MM.1S (cell line): ENCODE measurements around the gene AIRE.

Experiments used
- DNase-seq: peaks from one replicate; pipeline ENCODE4 v3.0.0-alpha.2; 2015
- H2AFZ ChIP-seq: fragments of 300-600 bp; sonication (generic); 2 replicates; pipeline ENCODE4 v1.6.0; 2016; ENCODE audit warnings: antibody characterized with exemption, low read length
- H3F3A ChIP-seq: fragments of 300-600 bp; sonication (generic); 2 replicates; pipeline ENCODE4 v1.6.1; 2016; ENCODE audit warnings: mild to moderate bottlenecking, antibody characterized with exemption, low read length, moderate library complexity, mixed read lengths; ENCODE audit not compliant: insufficient read depth
- H3K27ac ChIP-seq: fragments of 300-600 bp; sonication (generic); 2 replicates; pipeline ENCODE4 v1.5.1; 2016; ENCODE audit warnings: mild to moderate bottlenecking, low read length
- H3K27me3 ChIP-seq: fragments of 300-600 bp; sonication (generic); replicated peaks from 2 replicates; pipeline ENCODE4 v1.6.0; 2016; ENCODE audit warnings: low read length; ENCODE audit not compliant: insufficient read depth
- H3K36me3 ChIP-seq: fragments of 300-600 bp; sonication (generic); replicated peaks from 2 replicates; pipeline ENCODE4 v1.6.1; 2016; ENCODE audit warnings: mild to moderate bottlenecking, low read length, mixed read lengths; ENCODE audit not compliant: insufficient read depth
- H3K4me1 ChIP-seq: fragments of 300-600 bp; sonication (generic); 2 replicates; pipeline ENCODE4 v1.6.1; 2016; ENCODE audit warnings: low read length, mixed read lengths
- H3K4me2 ChIP-seq: fragments of 300-600 bp; sonication (generic); 2 replicates; pipeline ENCODE4 v1.6.0; 2016; ENCODE audit warnings: low read depth, low read length
- H3K4me3 ChIP-seq: fragments of 300-600 bp; sonication (generic); 2 replicates; pipeline ENCODE4 v1.5.1; 2016; ENCODE audit warnings: low read length, mixed read lengths
- H3K79me2 ChIP-seq: fragments of 300-600 bp; sonication (generic); 2 replicates; pipeline ENCODE4 v1.6.1; 2016; ENCODE audit warnings: mixed run types, low read length, mixed read lengths
- H3K9ac ChIP-seq: fragments of 300-600 bp; sonication (generic); 2 replicates; pipeline ENCODE4 v1.6.1; 2016; ENCODE audit warnings: low read length, mixed read lengths
- H3K9me2 ChIP-seq: fragments of 300-600 bp; sonication (generic); replicated peaks from 2 replicates; pipeline ENCODE4 v1.6.1; 2016; ENCODE audit warnings: mild to moderate bottlenecking, low read length, mixed read lengths; ENCODE audit not compliant: insufficient read depth
- H3K9me3 ChIP-seq: fragments of 300-600 bp; sonication (generic); replicated peaks from 2 replicates; pipeline ENCODE4 v1.6.1; 2016; ENCODE audit warnings: mild to moderate bottlenecking, low read length, mixed read lengths; ENCODE audit not compliant: insufficient read depth
- H4K20me1 ChIP-seq: fragments of 300-600 bp; sonication (generic); 2 replicates; pipeline ENCODE4 v1.6.1; 2016; ENCODE audit warnings: mild to moderate bottlenecking, low read length, moderate library complexity, mixed read lengths; ENCODE audit not compliant: insufficient read depth
- CTCF ChIP-seq: fragments of 300-600 bp; sonication (generic); IDR thresholded peaks from 2 replicates; pipeline ENCODE4 v1.5.1; 2016; ENCODE audit warnings: antibody characterized with exemption, low read length, mixed read lengths
- EZH2 ChIP-seq: fragments of 300-600 bp; sonication (generic); optimal IDR thresholded peaks from 2 replicates; pipeline ENCODE3; 2017; ENCODE audit warnings: low read depth, mild to moderate bottlenecking, antibody characterized with exemption, low read length, mixed read lengths
- EZH2phosphoT487 ChIP-seq: fragments of 300-600 bp; sonication (generic); IDR thresholded peaks from 2 replicates; pipeline ENCODE4 v1.6.1; 2018; ENCODE audit warnings: antibody characterized with exemption, low read length

Gene AIRE

GRCh38 chr21:44286086-44286715 lies 525 bp downstream of the AIRE start:
- TF ChIP-seq EZH2phosphoT487: no peak
- no peak for TF ChIP-seq CTCF
- no peak for TF ChIP-seq EZH2
- H3K4me3 ChIP-seq: no peak overlapping the region

DNA sequence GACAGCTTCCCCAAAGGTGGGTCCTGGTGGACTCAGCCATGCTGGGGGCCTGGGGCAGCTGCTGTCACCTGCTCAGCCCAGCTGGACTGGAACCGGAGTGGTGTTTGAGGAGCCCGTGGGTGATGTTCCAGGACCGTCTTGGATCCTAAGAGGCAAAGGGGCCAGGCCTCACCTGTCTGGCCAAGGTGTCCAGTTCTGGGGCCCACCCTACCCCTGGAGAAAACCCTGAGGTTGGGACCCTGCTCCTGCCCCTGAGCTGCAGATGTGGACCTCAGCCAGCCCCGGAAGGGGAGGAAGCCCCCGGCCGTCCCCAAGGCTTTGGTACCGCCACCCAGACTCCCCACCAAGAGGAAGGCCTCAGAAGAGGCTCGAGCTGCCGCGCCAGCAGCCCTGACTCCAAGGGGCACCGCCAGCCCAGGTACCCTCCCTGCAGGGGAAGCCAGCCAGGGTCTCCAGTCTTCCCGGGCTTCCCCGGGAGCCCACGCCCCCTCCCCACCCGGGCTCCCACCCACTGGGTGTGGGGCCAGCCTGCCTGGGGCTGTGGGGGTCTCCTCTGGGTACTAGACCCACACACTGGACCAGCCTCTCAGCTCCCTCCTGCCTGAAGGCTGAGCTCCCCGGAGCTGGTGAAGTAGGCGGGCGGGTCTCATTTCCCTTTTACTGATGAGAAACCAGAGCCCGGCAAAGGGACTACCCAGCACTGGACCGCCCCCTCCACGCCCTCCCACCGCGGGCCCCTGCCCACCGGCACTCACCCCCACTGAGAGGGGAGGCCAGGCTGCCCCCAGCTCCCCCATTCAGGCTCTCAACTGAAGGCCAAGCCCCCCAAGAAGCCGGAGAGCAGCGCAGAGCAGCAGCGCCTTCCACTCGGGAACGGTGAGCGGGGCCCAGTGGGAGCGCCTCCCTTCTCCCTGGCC lies 1.3 kb downstream of the AIRE start:
- TF ChIP-seq CTCF (no peak), EZH2phosphoT487 (no peak), EZH2 (no peak)
- Histone ChIP-seq H3K4me3 (no peak overlapping the region), H3F3A (no peaks in the 10 kb centered on the region), H3K9ac (no peak overlapping the region), H3K4me2 (no peak overlapping the region), H3K27ac (no peak overlapping the region), H3K9me3 (no peaks in the 10 kb centered on the region), H3K27me3 (peaks cover 98% of the 10 kb centered on the region), H4K20me1 (no peaks in the 10 kb centered on the region), H3K4me1 (no peaks in the 10 kb centered on the region), H3K9me2 (no peaks in the 10 kb centered on the region), H3K79me2 (no peaks in the 10 kb centered on the region), H2AFZ (no peak overlapping the region), H3K36me3 (no peaks in the 10 kb centered on the region)
- DNase-seq: no peak

More at GRCh38 chr21:44286086-44286715, 525 bp downstream of the AIRE start:
- H3K27ac ChIP-seq: no peak overlapping the region
- no peaks in the 10 kb centered on the region for H3K9me2 ChIP-seq
- no peak overlapping the region for H3K9ac ChIP-seq
- no peaks in the 10 kb centered on the region for H3K4me1 ChIP-seq
- no peaks in the 10 kb centered on the region for H3F3A ChIP-seq
- H4K20me1 ChIP-seq: no peaks in the 10 kb centered on the region
- no peak overlapping the region for H3K4me2 ChIP-seq
- H3K79me2 ChIP-seq: no peaks in the 10 kb centered on the region
- H2AFZ ChIP-seq: no peak overlapping the region
- no peak for DNase-seq
- peaks cover 97% of the 10 kb centered on the region for H3K27me3 ChIP-seq
- H3K9me3 ChIP-seq: no peaks in the 10 kb centered on the region
- H3K36me3 ChIP-seq: no peaks in the 10 kb centered on the region

DNA sequence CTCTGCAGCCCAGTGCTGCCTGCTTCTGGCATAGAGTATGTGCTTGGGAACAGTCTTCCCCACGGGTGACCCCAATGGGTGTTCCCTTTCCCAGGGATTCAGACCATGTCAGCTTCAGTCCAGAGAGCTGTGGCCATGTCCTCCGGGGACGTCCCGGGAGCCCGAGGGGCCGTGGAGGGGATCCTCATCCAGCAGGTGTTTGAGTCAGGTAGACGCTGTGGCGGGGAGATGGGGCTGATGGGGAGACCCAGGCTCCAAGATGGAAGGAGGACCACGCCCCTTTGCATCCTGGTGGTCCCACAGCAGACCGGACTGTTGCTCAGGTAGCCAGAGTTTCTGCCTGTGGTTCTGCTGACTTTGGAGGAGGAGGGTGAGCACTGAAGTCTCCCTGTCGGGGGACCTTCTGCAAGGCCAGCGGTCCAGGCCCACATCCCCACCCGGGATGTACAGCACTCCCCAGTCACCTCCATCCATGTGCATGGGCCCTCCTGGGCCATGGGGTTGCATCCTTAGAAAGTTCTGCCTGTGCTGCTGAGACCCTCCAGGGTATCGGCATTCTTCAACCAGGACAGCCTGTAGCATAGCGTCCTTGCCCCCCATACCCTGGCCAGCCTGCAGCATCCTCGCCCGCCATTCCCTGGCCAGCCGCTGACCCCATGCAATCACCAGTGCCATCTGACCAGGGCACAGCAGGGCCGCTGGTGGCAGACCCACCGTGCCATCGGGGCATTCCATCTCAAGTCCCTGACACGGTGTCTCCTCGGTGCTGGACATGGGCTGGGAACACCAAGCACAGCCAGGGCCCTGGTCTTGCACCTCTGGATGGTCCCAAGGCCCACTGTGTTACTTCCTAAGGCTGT lies 2.8 kb downstream of the AIRE start:
- H3K4me1 ChIP-seq: no peaks in the 10 kb centered on the region
- no peak overlapping the region for H3K4me2 ChIP-seq
- TF ChIP-seq EZH2: no peak
- TF ChIP-seq CTCF: no peak
- no peak for TF ChIP-seq EZH2phosphoT487
- H3K9me2 ChIP-seq: no peaks in the 10 kb centered on the region
- H3F3A ChIP-seq: no peaks in the 10 kb centered on the region
- H3K9me3 ChIP-seq: no peaks in the 10 kb centered on the region
- DNase-seq: no peak
- no peaks in the 10 kb centered on the region for H4K20me1 ChIP-seq
- H3K36me3 ChIP-seq: no peaks in the 10 kb centered on the region
- H2AFZ ChIP-seq: no peak overlapping the region
- no peaks in the 10 kb centered on the region for H3K79me2 ChIP-seq
- H3K9ac ChIP-seq: no peak overlapping the region
- no peak overlapping the region for H3K4me3 ChIP-seq
- H3K27ac ChIP-seq: no peak overlapping the region
- peaks cover 98% of the 10 kb centered on the region for H3K27me3 ChIP-seq
